HepG2 (cell line): Measurements from ENCODE around the gene CUL4B. TPM values are rescaled to one million over a fixed set of nuclear protein-coding genes. Genes with fewer than 3 reads are reported as not detected.
"Not testable (repeated sequence)": the region's sequence is repeated elsewhere in the genome, so short reads cannot be mapped to it uniquely, and the experiment has no call there.

Experiments
- ATAC-seq: fragments of 200-7000 bp; cut with Tn5 transposase; 3 replicates; pipeline ENCODE4 v1.9.1; 2020; ENCODE audit warnings: mild to moderate bottlenecking, moderate library complexity
- BruUV-seq: library from RNA; stranded (reverse); fragments of 400-500 nt; replicated peaks from 2 replicates; lab custom pipeline; 2021; lab: Mats Ljungman, UMichigan
- CTCF ChIA-PET: fragments of 300-600 bp; formaldehyde crosslinking; extraction: SDS; loops from one replicate; lab custom pipeline; 2021; ENCODE audit warnings: low total read pairs, inconsistent platforms, low intra/inter-chr PET ratio; lab: Yijun Ruan, JAX
- POLR2A ChIA-PET: fragments of 350-600 bp; sonication (Branson Sonifier 250); formaldehyde crosslinking; loops from one replicate; lab custom pipeline; 2020; ENCODE audit warnings: antibody characterized with exemption, inconsistent platforms; lab: Yijun Ruan, JAX
- DNase-seq: peaks from one replicate; pipeline ENCODE4 v3.0.0-alpha.2; 2015; ENCODE audit warnings: low spot score
- FAIRE-seq: peaks from 3 replicates; lab custom pipeline; 2011; peaks lifted over from hg19 to GRCh38; lab: Jason Lieb, UNC
- H2AFZ ChIP-seq: one replicate; pipeline ENCODE4 v1.6.1; 2011; ENCODE audit warnings: low read length, inconsistent platforms
- H3K27ac ChIP-seq: fragments of 300-600 bp; 3 replicates; pipeline ENCODE4 v1.8.0; 2011; ENCODE audit warnings: mixed run types, mild to moderate bottlenecking, mixed read lengths, low read length, inconsistent platforms; ENCODE audit not compliant: insufficient read depth; ENCODE audit errors: extremely low read length
- H3K27me3 ChIP-seq, 2 experiments: fragments of 200-600 bp in 1 of 2; 2 replicates in 1 of 2; 3 replicates in 1 of 2; pipeline versions ENCODE4 v1.6.0 to v1.8.0; 2011; ENCODE audit warnings: low read length in 2 of 2, mild to moderate bottlenecking in 2 of 2, moderate library complexity in 2 of 2, inconsistent platforms in 1 of 2; ENCODE audit not compliant: insufficient read depth in 2 of 2, control insufficient read depth in 1 of 2
- H3K36me3 ChIP-seq, 2 experiments: fragments of 200-600 bp in 1 of 2; replicated peaks in 1 of 2; 2 replicates in 1 of 2; 3 replicates in 1 of 2; pipeline versions ENCODE4 v1.5.1 to v1.8.0; 2011; ENCODE audit warnings: low read length in 2 of 2, inconsistent platforms in 1 of 2; ENCODE audit not compliant: insufficient read depth in 2 of 2, control insufficient read depth in 1 of 2
- H3K4me1 ChIP-seq: 2 replicates; pipeline ENCODE4 v1.5.1; 2012; ENCODE audit warnings: low read length, inconsistent platforms; ENCODE audit not compliant: insufficient read depth
- H3K4me2 ChIP-seq: 2 replicates; pipeline ENCODE4 v1.6.0; 2011; ENCODE audit warnings: low read depth, low read length, inconsistent platforms
- H3K4me3 ChIP-seq, 3 experiments: fragments of 200-600 bp in 1 of 3; sonication (generic), shearing (Covaris generic) in 1 of 3; replicated peaks in 1 of 3; 2 replicates each; pipeline ENCODE4 v1.5.1; 2011 to 2016; ENCODE audit warnings: low read length in 3 of 3, inconsistent platforms in 2 of 3, low read depth in 2 of 3, mild to moderate bottlenecking in 2 of 3, control low read depth in 1 of 3, mixed read lengths in 1 of 3; ENCODE audit not compliant: insufficient read depth in 1 of 3
- H3K79me2 ChIP-seq: one replicate; pipeline ENCODE4 v1.6.1; 2011; ENCODE audit warnings: low read length, inconsistent platforms; ENCODE audit not compliant: insufficient read depth
- H3K9ac ChIP-seq: 2 replicates; pipeline ENCODE4 v1.6.0; 2011; ENCODE audit warnings: mild to moderate bottlenecking, low read depth, low read length, inconsistent platforms; ENCODE audit not compliant: insufficient read depth
- H3K9me3 ChIP-seq: 2 replicates; pipeline ENCODE4 v1.5.1; 2012; ENCODE audit warnings: mild to moderate bottlenecking, low read length
- H4K20me1 ChIP-seq: 2 replicates; pipeline ENCODE4 v1.6.0; 2011; ENCODE audit warnings: inconsistent platforms, mild to moderate bottlenecking, low read length, moderate library complexity; ENCODE audit not compliant: insufficient read depth
- ATRX ChIP-seq: sonication (generic); formaldehyde crosslinking; IDR thresholded peaks from 2 replicates; pipeline ENCODE4 v1.4.0; 2020; ENCODE audit warnings: missing genetic modification reagents, borderline replicate concordance
- HMGA1 ChIP-seq: sonication (generic); formaldehyde crosslinking; conservative IDR thresholded peaks from 2 replicates; pipeline ENCODE4 v1.4.0; 2020; ENCODE audit warnings: missing genetic modification reagents
- MAF1 ChIP-seq: sonication (generic); formaldehyde crosslinking; IDR thresholded peaks from 2 replicates; pipeline ENCODE4 v1.5.0; 2020; ENCODE audit warnings: missing genetic modification reagents, borderline replicate concordance
- NCOA5 ChIP-seq: sonication (generic); formaldehyde crosslinking; IDR thresholded peaks from 2 replicates; pipeline ENCODE4 v1.4.0; 2020; ENCODE audit warnings: missing genetic modification reagents
- PCBP1 ChIP-seq: fragments of 200-400 bp; formaldehyde crosslinking; IDR thresholded peaks from 2 replicates; pipeline ENCODE4 v1.6.1; 2017; ENCODE audit warnings: mild to moderate bottlenecking, low read depth, low read length, borderline replicate concordance
- STAG1 ChIP-seq: sonication (generic); formaldehyde crosslinking; IDR thresholded peaks from 2 replicates; pipeline ENCODE4 v1.4.0; 2020; ENCODE audit warnings: missing genetic modification reagents
- TEAD3 ChIP-seq: optimal IDR thresholded peaks from 2 replicates; pipeline ENCODE3; 2016; ENCODE audit warnings: borderline replicate concordance
- ZFX ChIP-seq: sonication (generic); formaldehyde crosslinking; IDR thresholded peaks from 2 replicates; pipeline ENCODE4 v1.4.0; 2020; ENCODE audit warnings: mild to moderate bottlenecking, low read depth, missing genetic modification reagents, moderate library complexity
- ZNF232 ChIP-seq: sonication (generic); formaldehyde crosslinking; IDR thresholded peaks from 2 replicates; pipeline ENCODE4 v1.4.0; 2020; ENCODE audit warnings: missing genetic modification reagents, borderline replicate concordance
- ZNF572 ChIP-seq: sonication (generic); formaldehyde crosslinking; IDR thresholded peaks from 2 replicates; pipeline ENCODE4 v1.5.1; 2020; ENCODE audit warnings: mild to moderate bottlenecking, missing genetic modification reagents
- WGBS: methylation state at CpG from one replicate; pipeline ENCODE4 v1.1.6; 2017; ENCODE audit warnings: low lambda C conversion rate; 5-methylcytosine and 5-hydroxymethylcytosine counted together
- in situ Hi-C: cut with HindIII; loops from 2 replicates; pipeline ENCODE4 v1.10.0; 2017; ENCODE audit warnings: low pct_unique_long_range_greater_than_20kb; ENCODE audit not compliant: extremely low pct_ligation_motif_present
- intact Hi-C: fragments of 100-400 bp; cut with micrococcal nuclease; formaldehyde crosslinking; loops from one replicate; pipeline ENCODE4 v1.10.0; 2022; ENCODE audit not compliant: unreplicated experiment
- polyA plus RNA-seq, 8 experiments: library from polyadenylated mRNA; depleted of rRNA in 3 of 8; stranded (reverse) in 7 of 8; unstranded in 1 of 8; fragments of >200 nt; fragmentation: Illumina TruSeq in 4 of 8; extraction: Trizol in 4 of 8; gene quantifications; 2 replicates each; pipeline versions ENCODE4 v1.2.1 to v1.2.3, GENCODE V29; 2011 to 2016; ENCODE audit warnings: low read depth in 4 of 8, missing spikeins in 1 of 8, mixed read lengths in 1 of 8; ENCODE audit not compliant: insufficient read depth in 1 of 8
- total RNA-seq, 5 experiments: library from RNA; depleted of rRNA; stranded (reverse); fragments of >200 nt; fragmentation: Illumina TruSeq; extraction: Trizol; gene quantifications; 2 replicates each; pipeline ENCODE4 v1.2.3, GENCODE V29; 2016; ENCODE audit warnings: low read depth in 1 of 5
- TF ChIP-seq, protein P1 (sequence below): sonication (generic); formaldehyde crosslinking; IDR thresholded peaks from 2 replicates; pipeline ENCODE4 v1.4.0; 2020; ENCODE audit warnings: mild to moderate bottlenecking, missing genetic modification reagents
- TF ChIP-seq, protein P2 (sequence below): sonication (generic); formaldehyde crosslinking; IDR thresholded peaks from 2 replicates; pipeline ENCODE4 v1.9.0; 2021; ENCODE audit warnings: missing genetic modification reagents, borderline replicate concordance

CUL4B gene
- total and polyA plus RNA-seq, 2 of the 13 experiments (the other 11 are each of a cell fraction or from before 2014, with no cell fraction given): 21.6 to 28.5 TPM

DNA sequence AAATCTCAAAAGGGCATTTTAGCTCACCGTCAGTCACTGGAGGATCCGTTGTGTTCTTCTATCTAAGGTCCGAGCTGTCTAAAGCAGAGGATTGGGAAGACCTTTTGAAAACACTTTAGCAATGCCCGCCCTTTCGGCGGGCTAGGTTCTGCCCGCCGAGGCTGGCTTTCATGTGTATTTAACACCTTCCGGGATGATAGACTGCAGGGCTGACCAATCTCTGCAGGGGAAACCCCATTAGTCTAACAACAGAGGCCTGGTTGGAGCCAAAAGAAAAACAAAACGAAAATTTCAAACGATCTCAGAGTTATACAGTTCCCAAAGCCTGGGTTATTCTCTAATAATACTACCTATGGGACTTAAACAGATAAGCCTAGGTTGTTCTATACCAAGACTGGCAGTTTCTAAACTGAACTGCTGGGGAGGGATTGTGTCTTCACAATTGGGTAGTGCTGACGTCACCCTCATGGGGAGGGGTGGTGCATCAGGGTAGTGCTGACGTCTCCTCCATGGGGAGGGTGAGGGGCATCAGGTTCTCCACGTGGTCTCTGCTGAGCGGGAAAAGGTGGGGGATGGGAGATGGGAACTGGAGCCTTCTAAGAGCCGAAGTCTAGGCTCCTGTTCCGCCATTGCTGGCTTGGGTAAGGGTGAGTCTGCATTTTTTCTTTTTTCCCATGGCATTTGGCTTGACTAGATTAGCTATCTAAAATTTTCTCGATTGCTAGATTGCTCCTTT lies 14.8 kb upstream of the CUL4B start:
- no peak for FAIRE-seq
- DNase-seq: no peak

DNA sequence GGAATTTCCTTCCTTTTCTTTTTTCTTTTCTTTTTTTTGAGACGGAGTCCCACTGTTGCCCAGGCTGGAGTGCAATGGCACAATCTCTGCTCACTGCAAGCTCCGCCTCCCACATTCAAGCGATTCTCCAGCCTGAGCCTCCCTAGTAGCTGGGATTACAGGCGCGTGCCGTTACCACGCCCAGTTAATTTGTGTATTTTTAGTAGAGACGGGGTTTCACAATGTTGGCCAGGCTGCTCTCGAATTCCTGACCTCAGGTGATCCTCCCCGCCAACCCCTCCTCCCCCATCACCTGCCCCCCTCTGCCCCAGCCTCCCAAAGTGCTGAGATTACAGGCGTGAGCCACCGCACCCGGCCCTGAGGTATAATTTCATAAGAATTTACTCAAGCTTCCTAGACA lies 13.0 kb upstream of the CUL4B start:
- H2AFZ ChIP-seq, H3K27me3 ChIP-seq, H3K9ac ChIP-seq, H3K4me1 ChIP-seq, DNase-seq, ATAC-seq, BruUV-seq, FAIRE-seq, H3K79me2 ChIP-seq, intact Hi-C loops, H4K20me1 ChIP-seq, H3K4me3 ChIP-seq, in situ Hi-C loops, H3K9me3 ChIP-seq, POLR2A ChIA-PET, CTCF ChIA-PET, H3K4me2 ChIP-seq, H3K27ac ChIP-seq, H3K36me3 ChIP-seq: not testable (repeated sequence)
- 81% methylated on average over 12 of the region's 13 CpGs for WGBS

More for the DNA sequence above, 14.8 kb upstream of the CUL4B start:
- H3K27ac ChIP-seq: no peak overlapping the region
- POLR2A ChIA-PET: interaction anchor here (1.5 kb wide), 1 partner anchor 14 kb away, joined by 4 read pairs; the partner anchor contains the start of gene CUL4B
- no peak overlapping the region for H3K9ac ChIP-seq
- CTCF ChIA-PET: no interaction called here
- H3K4me2 ChIP-seq: no peak overlapping the region
- no peaks in the 10 kb centered on the region for H3K36me3 ChIP-seq
- no peak overlapping the region for H3K4me3 ChIP-seq
- ATAC-seq: no peak
- H3K9me3 ChIP-seq: no peaks in the 10 kb centered on the region
- no peaks in the 10 kb centered on the region for H3K79me2 ChIP-seq
- no peaks in the 10 kb centered on the region for H3K4me1 ChIP-seq
- TF ChIP-seq NCOA5 (CRISPR knock-in tag): no peak
- no peak for TF ChIP-seq ZNF572 (CRISPR knock-in tag)
- TF ChIP-seq ZFX (CRISPR knock-in tag): no peak
- no peak for TF ChIP-seq ATRX (CRISPR knock-in tag)
- TF ChIP-seq, protein P1, sequence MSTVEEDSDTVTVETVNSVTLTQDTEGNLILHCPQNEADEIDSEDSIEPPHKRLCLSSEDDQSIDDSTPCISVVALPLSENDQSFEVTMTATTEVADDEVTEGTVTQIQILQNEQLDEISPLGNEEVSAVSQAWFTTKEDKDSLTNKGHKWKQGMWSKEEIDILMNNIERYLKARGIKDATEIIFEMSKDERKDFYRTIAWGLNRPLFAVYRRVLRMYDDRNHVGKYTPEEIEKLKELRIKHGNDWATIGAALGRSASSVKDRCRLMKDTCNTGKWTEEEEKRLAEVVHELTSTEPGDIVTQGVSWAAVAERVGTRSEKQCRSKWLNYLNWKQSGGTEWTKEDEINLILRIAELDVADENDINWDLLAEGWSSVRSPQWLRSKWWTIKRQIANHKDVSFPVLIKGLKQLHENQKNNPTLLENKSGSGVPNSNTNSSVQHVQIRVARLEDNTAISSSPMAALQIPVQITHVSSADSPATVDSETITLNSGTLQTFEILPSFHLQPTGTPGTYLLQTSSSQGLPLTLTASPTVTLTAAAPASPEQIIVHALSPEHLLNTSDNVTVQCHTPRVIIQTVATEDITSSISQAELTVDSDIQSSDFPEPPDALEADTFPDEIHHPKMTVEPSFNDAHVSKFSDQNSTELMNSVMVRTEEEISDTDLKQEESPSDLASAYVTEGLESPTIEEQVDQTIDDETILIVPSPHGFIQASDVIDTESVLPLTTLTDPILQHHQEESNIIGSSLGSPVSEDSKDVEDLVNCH: no peak
- no peak for TF ChIP-seq ZNF232 (CRISPR knock-in tag)
- TF ChIP-seq TEAD3 (CRISPR knock-in tag): no peak
- TF ChIP-seq, protein P2, sequence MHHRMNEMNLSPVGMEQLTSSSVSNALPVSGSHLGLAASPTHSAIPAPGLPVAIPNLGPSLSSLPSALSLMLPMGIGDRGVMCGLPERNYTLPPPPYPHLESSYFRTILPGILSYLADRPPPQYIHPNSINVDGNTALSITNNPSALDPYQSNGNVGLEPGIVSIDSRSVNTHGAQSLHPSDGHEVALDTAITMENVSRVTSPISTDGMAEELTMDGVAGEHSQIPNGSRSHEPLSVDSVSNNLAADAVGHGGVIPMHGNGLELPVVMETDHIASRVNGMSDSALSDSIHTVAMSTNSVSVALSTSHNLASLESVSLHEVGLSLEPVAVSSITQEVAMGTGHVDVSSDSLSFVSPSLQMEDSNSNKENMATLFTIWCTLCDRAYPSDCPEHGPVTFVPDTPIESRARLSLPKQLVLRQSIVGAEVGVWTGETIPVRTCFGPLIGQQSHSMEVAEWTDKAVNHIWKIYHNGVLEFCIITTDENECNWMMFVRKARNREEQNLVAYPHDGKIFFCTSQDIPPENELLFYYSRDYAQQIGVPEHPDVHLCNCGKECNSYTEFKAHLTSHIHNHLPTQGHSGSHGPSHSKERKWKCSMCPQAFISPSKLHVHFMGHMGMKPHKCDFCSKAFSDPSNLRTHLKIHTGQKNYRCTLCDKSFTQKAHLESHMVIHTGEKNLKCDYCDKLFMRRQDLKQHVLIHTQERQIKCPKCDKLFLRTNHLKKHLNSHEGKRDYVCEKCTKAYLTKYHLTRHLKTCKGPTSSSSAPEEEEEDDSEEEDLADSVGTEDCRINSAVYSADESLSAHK (CRISPR knock-in tag): no peak
- TF ChIP-seq STAG1 (CRISPR knock-in tag): no peak
- TF ChIP-seq PCBP1: no peak
- no peak for TF ChIP-seq MAF1
- TF ChIP-seq HMGA1 (CRISPR knock-in tag): no peak
- in situ Hi-C loops (no loop called here), intact Hi-C loops (no loop called here)
- H3K27me3 ChIP-seq: no peaks in the 10 kb centered on the region
- H2AFZ ChIP-seq: no peak overlapping the region
- 73% methylated on average over 13 of the region's 18 CpGs for WGBS
- BruUV-seq: no TSS peak
- no peaks in the 10 kb centered on the region for H4K20me1 ChIP-seq
